LNCaP clone FGC (cell line): ENCODE results near the gene FAM241A.
"Not testable (repeated sequence)": the region's sequence is repeated elsewhere in the genome, so short reads cannot be mapped to it uniquely, and the experiment has no call there.

Experiments
- DNase-seq: peaks from one replicate; pipeline ENCODE4 v3.0.0-alpha.2; 2011; ENCODE audit warnings: low read depth
- H3K4me3 ChIP-seq: 2 replicates; pipeline ENCODE4 v1.5.1; 2011; ENCODE audit warnings: mild to moderate bottlenecking, low read depth, low read length, control low read depth
- TF ChIP-seq, protein P1 (sequence below): IDR thresholded peaks from 2 replicates; pipeline ENCODE4 v1.5.1; 2012; ENCODE audit warnings: mild to moderate bottlenecking; ENCODE audit not compliant: control insufficient read depth, insufficient read depth; ENCODE audit errors: extremely low read depth

FAM241A gene

DNA sequence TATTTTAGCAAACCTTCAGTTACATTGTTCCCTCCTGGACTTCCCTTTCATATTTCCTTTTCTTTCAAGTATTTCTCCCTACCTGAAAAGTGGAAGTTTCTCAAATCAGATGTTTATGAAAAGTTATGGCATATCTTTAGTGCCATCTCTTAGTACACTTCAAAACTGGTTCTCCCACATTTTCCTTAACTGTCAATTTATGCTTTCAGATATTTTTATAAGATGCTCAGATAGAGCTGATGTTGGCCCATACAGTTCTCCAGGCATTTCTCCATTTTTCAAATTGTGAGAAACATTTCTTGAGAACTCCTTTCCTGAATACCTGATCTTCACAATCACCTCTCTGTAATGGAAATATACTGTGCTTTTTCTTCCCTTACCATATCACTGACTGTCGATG is 53.8 kb downstream of the FAM241A start:
- H3K4me3 ChIP-seq, result no peak overlapping the region
- TF ChIP-seq, protein P1, sequence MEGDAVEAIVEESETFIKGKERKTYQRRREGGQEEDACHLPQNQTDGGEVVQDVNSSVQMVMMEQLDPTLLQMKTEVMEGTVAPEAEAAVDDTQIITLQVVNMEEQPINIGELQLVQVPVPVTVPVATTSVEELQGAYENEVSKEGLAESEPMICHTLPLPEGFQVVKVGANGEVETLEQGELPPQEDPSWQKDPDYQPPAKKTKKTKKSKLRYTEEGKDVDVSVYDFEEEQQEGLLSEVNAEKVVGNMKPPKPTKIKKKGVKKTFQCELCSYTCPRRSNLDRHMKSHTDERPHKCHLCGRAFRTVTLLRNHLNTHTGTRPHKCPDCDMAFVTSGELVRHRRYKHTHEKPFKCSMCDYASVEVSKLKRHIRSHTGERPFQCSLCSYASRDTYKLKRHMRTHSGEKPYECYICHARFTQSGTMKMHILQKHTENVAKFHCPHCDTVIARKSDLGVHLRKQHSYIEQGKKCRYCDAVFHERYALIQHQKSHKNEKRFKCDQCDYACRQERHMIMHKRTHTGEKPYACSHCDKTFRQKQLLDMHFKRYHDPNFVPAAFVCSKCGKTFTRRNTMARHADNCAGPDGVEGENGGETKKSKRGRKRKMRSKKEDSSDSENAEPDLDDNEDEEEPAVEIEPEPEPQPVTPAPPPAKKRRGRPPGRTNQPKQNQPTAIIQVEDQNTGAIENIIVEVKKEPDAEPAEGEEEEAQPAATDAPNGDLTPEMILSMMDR, result no peak
- DNase-seq, result peak; percentile 13

DNA sequence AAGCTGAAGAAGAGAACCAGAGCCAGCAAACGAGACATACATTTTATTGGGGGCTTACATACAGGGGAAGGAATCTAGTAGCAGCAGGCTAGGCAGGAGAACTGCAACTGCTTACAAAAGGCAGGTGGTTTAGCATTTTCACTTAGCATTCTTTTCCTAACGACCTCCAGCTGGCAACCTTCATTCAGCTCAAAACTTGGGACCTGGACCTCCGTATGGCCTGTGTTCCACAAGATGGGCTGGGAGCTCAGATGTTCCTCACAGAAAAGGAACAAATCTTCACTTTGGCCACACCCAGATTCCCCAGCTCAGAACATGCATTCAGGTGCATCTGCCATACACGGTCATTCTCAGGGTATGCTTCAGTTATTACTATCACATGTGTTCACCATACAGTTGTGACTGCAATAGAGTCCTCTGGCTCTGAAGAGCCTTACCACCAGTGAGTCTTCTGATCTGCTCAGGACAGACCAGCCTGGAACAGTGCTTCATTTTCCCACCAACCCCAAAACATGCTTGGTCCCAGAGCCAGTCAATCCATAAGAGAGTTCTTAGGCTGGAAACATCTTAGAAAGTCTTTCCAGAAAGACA is 56.8 kb downstream of the FAM241A start:
- H3K4me3 ChIP-seq, result no peak overlapping the region
- no peak for DNase-seq
- TF ChIP-seq, protein P1, result no peak

DNA sequence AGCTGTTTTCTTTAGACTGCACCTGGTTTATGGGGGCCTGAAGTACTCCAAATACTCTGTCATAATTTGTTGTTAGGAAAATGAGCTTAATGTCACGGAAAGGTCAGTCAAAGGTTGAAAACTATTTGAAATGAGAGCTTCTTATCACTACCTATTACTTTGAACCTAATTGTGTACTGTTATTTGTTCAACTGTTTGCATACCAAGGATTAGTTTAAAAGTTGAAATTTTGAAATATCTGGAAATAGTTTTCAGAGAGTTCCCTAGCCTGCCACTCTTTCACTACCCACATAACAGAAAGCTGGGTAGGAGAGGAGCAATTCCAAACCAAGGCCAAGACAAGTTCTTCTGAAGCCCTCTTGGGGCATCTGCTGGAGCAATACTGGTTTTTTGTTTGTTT is 58.3 kb downstream of the FAM241A start:
- no peak overlapping the region for H3K4me3 ChIP-seq
- TF ChIP-seq, protein P1, result no peak
- no peak for DNase-seq

DNA sequence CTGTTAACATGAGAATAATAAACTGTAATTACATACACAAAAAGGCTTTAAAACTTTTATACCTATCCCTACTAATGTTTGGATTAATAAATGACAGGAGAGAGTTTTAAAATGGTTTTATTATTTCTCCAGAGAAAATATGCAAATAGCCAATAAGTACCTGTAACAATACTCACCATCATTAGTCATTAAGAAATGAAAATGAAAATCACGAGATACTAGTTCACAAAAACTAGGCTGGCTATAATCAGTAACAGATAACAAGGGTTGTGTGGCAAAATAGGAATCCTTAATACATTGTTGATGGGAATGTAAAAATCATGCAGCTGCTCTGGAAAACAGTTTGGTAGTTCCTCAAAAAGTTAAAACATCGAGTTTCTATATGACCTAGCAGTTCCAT is 61.2 kb downstream of the FAM241A start:
- no peak overlapping the region for H3K4me3 ChIP-seq
- DNase-seq, result no peak
- TF ChIP-seq, protein P1, result no peak

DNA sequence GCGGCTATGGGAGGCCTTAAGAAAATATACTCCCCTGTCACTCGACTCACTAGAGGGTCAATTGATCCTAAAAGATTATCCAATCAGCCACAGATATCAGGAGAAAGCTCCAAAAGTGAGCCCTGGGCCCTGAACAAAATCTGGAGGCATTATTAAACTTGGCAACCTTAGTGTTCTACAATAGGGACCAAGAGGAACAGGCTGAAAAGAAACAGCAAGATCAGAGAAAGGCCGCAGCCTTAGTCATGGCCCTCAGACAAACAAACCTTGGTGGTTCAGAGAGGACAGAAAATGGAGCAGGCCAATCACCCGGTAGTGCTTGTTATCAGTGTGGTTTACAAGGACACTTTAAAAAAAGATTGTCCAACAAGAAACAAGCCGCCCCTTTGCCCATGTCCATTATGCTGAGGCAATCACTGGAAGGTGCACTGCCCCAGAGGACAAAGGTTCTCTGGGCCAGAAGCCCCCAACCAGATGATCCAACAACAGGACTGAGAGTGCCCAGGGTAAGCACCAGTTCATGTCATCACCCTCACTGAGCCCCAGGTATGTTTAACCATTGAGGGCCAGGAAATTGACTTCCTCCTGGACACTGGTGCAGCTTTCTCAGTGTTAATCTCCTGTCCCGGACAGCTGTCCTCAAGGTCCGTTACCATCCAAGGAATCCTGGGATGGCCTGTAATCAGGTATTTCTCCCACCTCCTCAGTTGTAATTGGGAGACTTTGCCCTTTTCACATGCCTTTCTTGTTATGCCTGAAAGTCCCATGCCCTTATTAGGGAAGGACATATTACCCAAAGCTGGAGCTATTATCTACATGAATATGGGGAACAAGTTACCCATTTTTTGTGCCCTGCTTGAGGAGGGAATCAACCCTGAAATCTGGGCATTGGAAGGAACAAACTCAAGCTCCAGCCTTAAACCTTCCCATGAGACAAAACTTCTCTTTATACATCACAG is 63.2 kb downstream of the FAM241A start:
- not testable (repeated sequence) for H3K4me3 ChIP-seq, DNase-seq

DNA sequence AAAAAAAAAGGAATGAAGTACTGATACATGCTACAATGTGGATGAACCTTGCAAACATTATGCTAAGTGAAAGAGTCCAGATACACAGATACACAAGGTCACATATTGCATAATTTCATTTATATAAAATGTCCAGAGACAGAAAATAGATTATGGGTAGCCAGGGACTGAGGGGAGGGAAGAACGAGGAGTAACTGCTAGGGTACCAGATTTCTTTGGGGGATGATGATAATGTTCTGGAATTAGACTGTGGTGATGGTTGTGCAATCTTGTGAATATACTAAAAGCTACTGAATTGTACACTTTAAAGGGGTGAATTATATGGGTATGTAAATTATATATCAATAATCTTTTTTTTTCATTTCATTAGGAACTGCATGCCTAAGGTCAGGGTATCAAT is 65.5 kb downstream of the FAM241A start:
- no peak for DNase-seq
- no peak overlapping the region for H3K4me3 ChIP-seq
- TF ChIP-seq, protein P1, result no peak

DNA sequence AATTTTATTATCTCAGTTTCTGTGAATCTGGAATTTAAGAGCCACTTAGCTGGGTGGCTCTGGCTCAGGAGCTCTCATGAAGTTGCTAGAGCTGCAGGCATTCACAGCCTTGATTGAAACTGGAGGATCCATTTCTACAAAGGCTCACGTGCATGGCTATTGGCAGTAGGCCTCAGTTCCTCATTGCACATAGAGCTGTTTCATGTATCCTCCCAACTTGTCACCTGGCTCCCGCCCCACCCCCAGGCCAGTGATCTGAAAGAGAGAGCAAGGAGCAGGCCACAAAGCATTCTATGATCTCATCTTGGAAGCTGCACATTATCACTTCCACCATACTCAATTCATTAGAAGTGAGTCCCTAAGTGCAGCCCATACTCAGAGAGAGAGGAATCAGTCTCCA is 67.8 kb downstream of the FAM241A start:
- no peak for DNase-seq
- TF ChIP-seq, protein P1, result no peak
- H3K4me3 ChIP-seq, result no peak overlapping the region
